H1 (cell line): Measurements from ENCODE around the gene MYO16. TPM values are rescaled to one million over a fixed set of nuclear protein-coding genes. Genes with fewer than 3 reads are reported as not detected.

Source experiments
- CTCF ChIA-PET: fragments of 300-600 bp; sonication (Branson Sonifier 250); formaldehyde crosslinking; loops from one replicate; lab custom pipeline; 2021; ENCODE audit not compliant: partially characterized antibody; lab: Charles Lee
- POLR2A ChIA-PET: fragments of 300-600 bp; sonication (Branson Sonifier 250); formaldehyde crosslinking; loops from one replicate; lab custom pipeline; 2021; ENCODE audit warnings: inconsistent platforms; ENCODE audit not compliant: partially characterized antibody; lab: Charles Lee
- DNase-seq, 2 experiments: peaks; one replicate each; pipeline versions ENCODE4 v3.0.0 to v3.0.0-alpha.2; 2010 to 2022; ENCODE audit warnings: low spot score in 2 of 2, low read depth in 1 of 2, mixed read lengths in 1 of 2
- FAIRE-seq: peaks from 2 replicates; lab custom pipeline; 2011; peaks lifted over from hg19 to GRCh38; lab: Jason Lieb, UNC
- H2AFZ ChIP-seq: 2 replicates; pipeline ENCODE4 v1.8.1; 2012; ENCODE audit warnings: low read length, inconsistent platforms
- H2AK5ac ChIP-seq: 2 replicates; pipeline ENCODE4 v1.6.1; 2013; ENCODE audit warnings: low read depth, low read length
- H2BK120ac ChIP-seq: replicated peaks from 2 replicates; pipeline ENCODE3; 2013; ENCODE audit warnings: low read depth, low read length, inconsistent platforms
- H2BK12ac ChIP-seq: 2 replicates; pipeline ENCODE4 v1.6.1; 2013; ENCODE audit warnings: low read depth, low read length
- H2BK15ac ChIP-seq: 2 replicates; pipeline ENCODE4 v1.6.1; 2013; ENCODE audit warnings: low read length
- H2BK20ac ChIP-seq: 2 replicates; pipeline ENCODE4 v1.6.1; 2013; ENCODE audit warnings: low read length
- H2BK5ac ChIP-seq: 2 replicates; pipeline ENCODE4 v1.6.1; 2013; ENCODE audit warnings: low read depth, low read length
- H3K14ac ChIP-seq: 2 replicates; pipeline ENCODE4 v1.6.1; 2013; ENCODE audit warnings: inconsistent platforms; ENCODE audit not compliant: insufficient read length
- H3K18ac ChIP-seq: 2 replicates; pipeline ENCODE4 v1.6.1; 2013; ENCODE audit warnings: low read length; ENCODE audit errors: extremely low read depth
- H3K23ac ChIP-seq: 2 replicates; pipeline ENCODE4 v1.6.1; 2013; ENCODE audit warnings: inconsistent platforms; ENCODE audit not compliant: insufficient read length
- H3K23me2 ChIP-seq: 2 replicates; pipeline ENCODE4 v1.6.1; 2013; ENCODE audit warnings: low read depth, low read length
- H3K27ac ChIP-seq: 2 replicates; pipeline ENCODE4 v1.6.1; 2011; ENCODE audit warnings: low read depth, low read length, inconsistent platforms
- H3K27me3 ChIP-seq, 4 experiments: replicated peaks in 1 of 4; 1 replicate in 1 of 4; 2 replicates in 3 of 4; pipeline versions ENCODE4 v1.6.1 to v1.8.1; 2011 to 2013; ENCODE audit warnings: low read length in 3 of 4, mild to moderate bottlenecking in 3 of 4, inconsistent platforms in 2 of 4, mixed read lengths in 2 of 4, moderate library complexity in 1 of 4; ENCODE audit not compliant: control insufficient read depth in 3 of 4, insufficient read depth in 3 of 4; ENCODE audit errors: extremely low read depth in 1 of 4
- H3K36me3 ChIP-seq, 4 experiments: 2 replicates each; pipeline versions ENCODE4 v1.6.1 to v1.8.1; 2011 to 2013; ENCODE audit warnings: mild to moderate bottlenecking in 4 of 4, low read length in 3 of 4, moderate library complexity in 2 of 4, control low read depth in 1 of 4, inconsistent platforms in 1 of 4; ENCODE audit not compliant: insufficient read depth in 4 of 4, control insufficient read depth in 2 of 4
- H3K4ac ChIP-seq: replicated peaks from 2 replicates; pipeline ENCODE3; 2013; ENCODE audit warnings: low read length, low read depth, mixed read lengths, inconsistent platforms; ENCODE audit not compliant: insufficient read length
- H3K4me1 ChIP-seq, 4 experiments: replicated peaks in 1 of 4; 1 replicate in 1 of 4; 2 replicates in 3 of 4; pipeline versions ENCODE4 v1.6.1 to v1.8.1; 2011 to 2013; ENCODE audit warnings: low read length in 3 of 4, inconsistent platforms in 2 of 4, mixed read lengths in 1 of 4; ENCODE audit not compliant: insufficient read depth in 4 of 4, control insufficient read depth in 3 of 4
- H3K4me2 ChIP-seq, 2 experiments: 2 replicates each; pipeline versions ENCODE4 v1.6.1 to v1.8.1; 2011 to 2013; ENCODE audit warnings: low read depth in 2 of 2, low read length in 2 of 2, control low read depth in 1 of 2, inconsistent platforms in 1 of 2, mild to moderate bottlenecking in 1 of 2; ENCODE audit not compliant: insufficient read depth in 1 of 2
- H3K4me3 ChIP-seq, 4 experiments: fragments of 200-600, 300-600 bp in 1 of 4; sonication (generic), shearing (Covaris generic), sonication (Bioruptor Twin) in 1 of 4; 2 replicates each; pipeline versions ENCODE4 v1.5.1 to v1.8.1; 2011 to 2016; ENCODE audit warnings: low read length in 4 of 4, low read depth in 3 of 4, control low read depth in 2 of 4, inconsistent platforms in 2 of 4, mild to moderate bottlenecking in 2 of 4, mixed read lengths in 1 of 4, moderate library complexity in 1 of 4; ENCODE audit not compliant: insufficient read depth in 2 of 4; ENCODE audit errors: extremely low read depth in 1 of 4
- H3K56ac ChIP-seq: replicated peaks from 2 replicates; pipeline ENCODE3; 2013; ENCODE audit warnings: low read depth, mild to moderate bottlenecking, mixed read lengths, low read length, inconsistent platforms; ENCODE audit not compliant: insufficient read length
- H3K79me1 ChIP-seq: 2 replicates; pipeline ENCODE4 v1.6.1; 2013; ENCODE audit warnings: low read depth, low read length, control low read depth
- H3K79me2 ChIP-seq, 2 experiments: 2 replicates each; pipeline versions ENCODE4 v1.6.1 to v1.8.1; 2012 to 2013; ENCODE audit warnings: low read length in 2 of 2, mild to moderate bottlenecking in 2 of 2, inconsistent platforms in 1 of 2; ENCODE audit not compliant: insufficient read depth in 2 of 2, control insufficient read depth in 1 of 2
- H3K9ac ChIP-seq, 4 experiments: replicated peaks in 1 of 4; 1 replicate in 1 of 4; 2 replicates in 3 of 4; pipeline versions ENCODE4 v1.6.1 to v1.8.1; 2011 to 2013; ENCODE audit warnings: low read depth in 3 of 4, low read length in 3 of 4, control low read depth in 2 of 4, mild to moderate bottlenecking in 2 of 4, moderate library complexity in 2 of 4, inconsistent platforms in 1 of 4; ENCODE audit errors: extremely low read depth in 1 of 4
- H3K9me3 ChIP-seq, 2 experiments: 2 replicates each; pipeline versions ENCODE4 v1.6.1 to v1.8.1; 2012 to 2013; ENCODE audit warnings: mild to moderate bottlenecking in 2 of 2, moderate library complexity in 2 of 2, control low read depth in 1 of 2, inconsistent platforms in 1 of 2, low read depth in 1 of 2, low read length in 1 of 2, mixed read lengths in 1 of 2; ENCODE audit not compliant: insufficient read depth in 2 of 2
- H4K20me1 ChIP-seq, 2 experiments: replicated peaks in 1 of 2; 2 replicates each; pipeline versions ENCODE3 to v1.8.1; 2011 to 2013; ENCODE audit warnings: inconsistent platforms in 2 of 2, low read length in 2 of 2, mild to moderate bottlenecking in 1 of 2; ENCODE audit not compliant: insufficient read depth in 2 of 2, control insufficient read depth in 1 of 2
- H4K5ac ChIP-seq: 2 replicates; pipeline ENCODE4 v1.6.1; 2013; ENCODE audit warnings: low read length, low read depth, mixed read lengths, inconsistent platforms; ENCODE audit not compliant: insufficient read length
- H4K8ac ChIP-seq: 2 replicates; pipeline ENCODE4 v1.8.0; 2013; ENCODE audit warnings: mild to moderate bottlenecking, moderate library complexity, low read length, inconsistent platforms; ENCODE audit not compliant: insufficient read depth; ENCODE audit errors: extremely low read depth
- H4K91ac ChIP-seq: replicated peaks from 2 replicates; pipeline ENCODE3; 2013; ENCODE audit warnings: low read length, mixed read lengths, inconsistent platforms; ENCODE audit not compliant: insufficient read length
- SRF ChIP-seq: IDR thresholded peaks from 2 replicates; pipeline ENCODE4 v1.6.1; 2011; ENCODE audit warnings: mild to moderate bottlenecking, low read depth, low read length, moderate library complexity
- WGBS, 2 experiments: shearing (Covaris generic) in 1 of 2; methylation state at CpG; one replicate each; pipeline versions ENCODE4 v1.1.6 to v1.1.7; 2013 to 2015; ENCODE audit warnings: low lambda C conversion rate in 2 of 2, mixed read lengths in 2 of 2, inconsistent platforms in 1 of 2, low coverage in 1 of 2, missing lambda C conversion rate in 1 of 2; ENCODE audit not compliant: insufficient replicate concordance in 2 of 2, insufficient coverage in 1 of 2, insufficient read length in 1 of 2; ENCODE audit errors: extremely low coverage in 1 of 2, missing lambda C conversion rate in 1 of 2; 5-methylcytosine and 5-hydroxymethylcytosine counted together
- polyA plus RNA-seq, 7 experiments: library from polyadenylated mRNA; depleted of rRNA in 3 of 7; stranded (reverse) in 5 of 7; unstranded in 2 of 7; fragments of >200 nt in 5 of 7; fragments of 200-250 nt in 2 of 7; gene quantifications; 1 replicate in 5 of 7; 2 replicates in 1 of 7; 4 replicates in 1 of 7; pipeline versions ENCODE4 v1.2.1 to v1.2.3, GENCODE V29; 2011 to 2013; ENCODE audit warnings: missing spikeins in 2 of 7, mixed read lengths in 2 of 7
- total RNA-seq: library from RNA; stranded (reverse); fragmentation: NEBNext Ultra II Directional; extraction: Animal tissue kit (Norgen Biotek cat#: 25700); gene quantifications from 2 replicates; pipeline ENCODE4 v1.2.1, GENCODE V29; 2021

MYO16 gene
- total and polyA plus RNA-seq, 2 of the 8 experiments (the other 6 are each of a cell fraction or from before 2014, with no cell fraction given) = 0.02 to 0.22 TPM

DNA sequence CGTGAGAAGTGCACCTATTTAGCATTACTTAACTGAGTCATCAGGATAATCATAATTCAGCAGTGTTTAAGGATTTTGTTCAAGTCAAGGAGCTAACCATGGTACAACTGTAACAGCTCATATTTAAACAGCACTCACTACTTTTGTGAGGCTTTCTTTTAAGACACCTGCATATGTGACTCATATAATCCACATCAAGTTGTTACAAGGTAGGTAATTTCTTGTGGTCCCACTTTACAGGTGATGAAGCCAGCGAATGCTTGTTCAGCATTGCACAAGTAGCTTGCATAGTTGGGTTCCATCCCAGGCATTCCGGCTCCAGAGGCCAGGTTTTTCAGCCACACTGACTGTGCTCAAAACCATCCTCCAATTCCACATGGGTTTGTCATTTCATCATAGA is 569.2 kb downstream of the MYO16 start:
- Histone ChIP-seq H3K56ac (no peak overlapping the region), H3K27me3 (peaks cover 0 to 1% (median 0%) of the 10 kb centered on the region in 4 experiments; a peak in 1 of 7 replicates), H2BK15ac (no peak overlapping the region), H2BK5ac (no peak overlapping the region), H3K4ac (no peak overlapping the region), H3K4me2 (no peak overlapping the region), H4K91ac (no peak overlapping the region), H4K20me1 (no peaks in the 10 kb centered on the region), H3K4me3 (no peak overlapping the region), H3K79me2 (no peaks in the 10 kb centered on the region), H3K18ac (no peak overlapping the region), H2AK5ac (no peak overlapping the region), H3K23ac (no peak overlapping the region), H3K9me3 (no peaks in the 10 kb centered on the region), H2AFZ (0 out of 2 replicates have a peak overlapping the region, but pooled peaks have one; percentile 25), H4K5ac (no peak overlapping the region), H2BK12ac (no peak overlapping the region), H3K27ac (no peak overlapping the region), H3K14ac (no peak overlapping the region), H3K36me3 (no peaks in the 10 kb centered on the region), H3K9ac (no peak overlapping the region), H3K79me1 (no peaks in the 10 kb centered on the region), H2BK20ac (no peak overlapping the region), H4K8ac (no peak overlapping the region), H3K23me2 (no peaks in the 10 kb centered on the region), H3K4me1 (peaks cover 0 to 4% (median 1%) of the 10 kb centered on the region in 4 experiments; a peak in 2 of 7 replicates), H2BK120ac (no peak overlapping the region)
- DNase-seq (no peak), FAIRE-seq (no peak)
- 95% methylated on average over 3 of the region's 3 CpGs; no CpG with 5 or more reads in 1 of the 2 experiments for WGBS, 2 experiments
- ChIA-PET CTCF (interaction anchor here (0.6 to 1.9 kb wide), 7 partner anchors 8 to 269 kb away, joined by 3 to 6 read pairs (median 3); no protein-coding TSS in a partner anchor), POLR2A (no interaction called here)
- no peak for TF ChIP-seq SRF
